ENCODE results near the gene LYRM4. TPM values are rescaled to one million over a fixed set of nuclear protein-coding genes. Genes with fewer than 3 reads are reported as not detected.

The LYRM4 gene
- total and polyA plus RNA-seq, 12 donors: 18.3 to 33.0 (median 24.5) TPM

- DNase-seq: no peak
- Histone ChIP-seq H3K36me3 (no peaks in the 10 kb centered on the region), H3K4me3 (no peak overlapping the region), H3K27me3 (no peaks in the 10 kb centered on the region), H3K27ac (no peak overlapping the region), H3K9me3 (no peaks in the 10 kb centered on the region), H3K4me1 (peaks cover 0 to 35% (median 13%) of the 10 kb centered on the region in 9 donors)
- intact Hi-C loops (cut with DNase I): no loop called here
- ATAC-seq: no peak
- TF ChIP-seq CTCF (IDR thresholded peaks at IDR 0.05): no peak
- WGBS, 2 donors: 76 to 80% methylated on average over 4 of the region's 4 CpGs
Observed at GRCh38 chr6:5128351-5128750, 132.4 kb downstream of the LYRM4 start.

GRCh38 chr6:5127106-5127687 is 133.6 kb downstream of the LYRM4 start:
- 82 to 90% methylated on average over 8 of the region's 8 CpGs for WGBS, 2 donors
- Histone ChIP-seq H3K9me3 (no peaks in the 10 kb centered on the region), H3K27me3 (no peaks in the 10 kb centered on the region), H3K36me3 (no peaks in the 10 kb centered on the region), H3K27ac (no peak overlapping the region), H3K4me3 (no peak overlapping the region), H3K4me1 (peaks cover 0 to 25% (median 8%) of the 10 kb centered on the region in 9 donors)
- no peak for DNase-seq
- ATAC-seq: no peak
- no peak for TF ChIP-seq CTCF (IDR thresholded peaks at IDR 0.05)
- intact Hi-C loops (cut with DNase I): no loop called here

DNA sequence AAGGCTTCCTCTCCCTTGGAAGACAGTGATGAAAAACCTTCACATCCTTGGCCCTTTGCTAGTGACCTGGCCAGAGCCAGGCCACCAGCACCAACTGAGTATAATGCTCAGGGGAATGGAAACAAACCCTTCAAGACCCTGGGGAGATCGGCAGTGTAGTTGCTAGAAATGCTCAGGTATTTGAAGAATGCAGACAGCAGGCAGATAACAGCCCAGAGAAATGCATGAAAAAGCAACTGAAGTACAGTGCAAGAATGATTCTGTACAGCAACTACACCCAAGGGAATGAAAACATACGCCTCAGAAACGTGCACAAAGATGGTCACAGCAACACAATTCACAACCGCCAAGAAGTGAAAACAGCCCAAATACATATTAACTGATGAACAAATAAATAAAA is 134.5 kb downstream of the LYRM4 start:
- Histone ChIP-seq H3K4me1 (peaks cover 0 to 21% (median 4%) of the 10 kb centered on the region in 9 donors), H3K4me3 (no peak overlapping the region), H3K9me3 (no peaks in the 10 kb centered on the region), H3K27ac (no peak overlapping the region), H3K27me3 (no peaks in the 10 kb centered on the region), H3K36me3 (no peaks in the 10 kb centered on the region)
- no peak for TF ChIP-seq CTCF (IDR thresholded peaks at IDR 0.05)
- ATAC-seq (no peak), DNase-seq (no peak)
- intact Hi-C loops (cut with DNase I): no loop called here
- WGBS, 2 donors: 42 to 47% methylated on average over 4 of the region's 4 CpGs

DNA sequence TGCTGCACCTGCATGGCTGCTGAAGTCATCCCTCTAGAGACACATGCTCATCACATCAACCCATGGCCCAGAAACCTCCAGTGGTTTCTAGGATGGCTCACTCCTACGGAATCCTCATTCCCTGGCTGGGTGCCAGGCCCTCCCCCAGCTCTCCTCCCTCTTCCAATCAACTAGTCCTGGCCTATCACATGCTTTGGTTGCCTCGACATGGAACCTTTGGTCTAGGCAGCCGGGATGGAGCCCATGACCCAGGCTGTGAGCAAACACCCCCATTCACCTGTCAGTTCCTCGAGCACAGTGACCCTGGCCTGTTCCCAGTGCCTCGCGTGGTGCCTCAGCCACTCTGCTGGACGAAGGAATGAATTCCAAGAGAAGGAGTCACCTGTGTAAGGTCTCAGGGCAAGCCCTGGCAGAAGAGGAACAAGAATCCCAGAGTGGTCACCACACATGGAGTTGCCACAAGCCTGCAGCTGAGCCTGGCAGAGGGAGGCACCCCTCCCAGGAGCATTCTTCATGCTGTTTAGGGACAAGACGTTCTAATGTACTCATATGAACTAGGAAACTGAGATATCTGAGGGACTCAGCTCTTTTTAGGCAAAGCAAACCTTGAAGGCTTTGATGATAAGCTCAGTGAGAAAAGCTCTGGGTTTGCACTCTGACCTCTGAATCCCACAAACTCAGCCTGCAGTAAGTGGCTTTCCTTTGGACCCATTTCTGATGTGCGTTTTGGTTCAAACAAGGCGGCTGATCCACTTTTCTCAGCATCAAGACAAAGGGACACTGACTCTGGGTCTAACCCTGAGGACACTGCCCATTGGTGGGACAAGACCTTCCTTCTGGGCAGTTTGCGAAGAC is 135.4 kb downstream of the LYRM4 start:
- H3K9me3 ChIP-seq: no peaks in the 10 kb centered on the region
- peaks cover 0 to 19% (median 7%) of the 10 kb centered on the region in 9 donors for H3K4me1 ChIP-seq
- 85 to 87% methylated on average over 11 of the region's 11 CpGs for WGBS, 2 donors
- no peak overlapping the region for H3K4me3 ChIP-seq
- no peaks in the 10 kb centered on the region for H3K27me3 ChIP-seq
- ATAC-seq: no peak
- no peak for DNase-seq
- no peaks in the 10 kb centered on the region for H3K36me3 ChIP-seq
- no peak overlapping the region for H3K27ac ChIP-seq
- intact Hi-C loops (cut with DNase I): no loop called here
- no peak for TF ChIP-seq CTCF (IDR thresholded peaks at IDR 0.05)

Data from heart right ventricle (tissue), 16 donors.